Activated CD4-positive, alpha-beta T cell treated with anti-CD3 and anti-CD28 coated beads for 48 hours (primary cell): ENCODE results near the gene PPM1E.
"Not testable (repeated sequence)": the region's sequence is repeated elsewhere in the genome, so short reads cannot be mapped to it uniquely, and the experiment has no call there.

Experiments
- DNase-seq: peaks from one replicate; pipeline ENCODE4 v3.0.0-alpha.2; 2020

The PPM1E gene

GRCh38 chr17:58957725-58958073, 202.0 kb downstream of the PPM1E start:
- DNase-seq: not testable (repeated sequence)

- DNase-seq: no peak
Measured at GRCh38 chr17:58960068-58960467, 204.4 kb downstream of the PPM1E start.

GRCh38 chr17:58965221-58965620, 209.6 kb downstream of the PPM1E start:
- no peak for DNase-seq

GRCh38 chr17:58966208-58966607, 210.6 kb downstream of the PPM1E start:
- DNase-seq: no peak

- no peak for DNase-seq
Measured at GRCh38 chr17:58968426-58969061, 212.9 kb downstream of the PPM1E start.

- DNase-seq: no peak
Measured at GRCh38 chr17:58969156-58969555, 213.5 kb downstream of the PPM1E start.

GRCh38 chr17:58969612-58970011, 214.0 kb downstream of the PPM1E start:
- no peak for DNase-seq

GRCh38 chr17:58970609-58971450, 215.2 kb downstream of the PPM1E start:
- DNase-seq: no peak

GRCh38 chr17:58974354-58974753, 218.7 kb downstream of the PPM1E start:
- DNase-seq: no peak

GRCh38 chr17:58976541-58976940, 220.9 kb downstream of the PPM1E start:
- no peak for DNase-seq

- no peak for DNase-seq
Measured at GRCh38 chr17:58980706-58981481, 225.2 kb downstream of the PPM1E start.

GRCh38 chr17:58982626-58983025, 227.0 kb downstream of the PPM1E start:
- no peak for DNase-seq

- no peak for DNase-seq
Measured at GRCh38 chr17:58985367-58985766, 229.7 kb downstream of the PPM1E start.

- peak; percentile 26 for DNase-seq
Measured at GRCh38 chr17:58985971-58986370, 230.3 kb downstream of the PPM1E start.

GRCh38 chr17:58989629-58990028, 234.0 kb downstream of the PPM1E start:
- no peak for DNase-seq

GRCh38 chr17:58991718-58992331, 236.2 kb downstream of the PPM1E start:
- peak; percentile 9 for DNase-seq

- DNase-seq: no peak
Measured at GRCh38 chr17:58993311-58993710, 237.7 kb downstream of the PPM1E start.

GRCh38 chr17:58995247-58995940, 239.7 kb downstream of the PPM1E start:
- DNase-seq: no peak

GRCh38 chr17:58996968-58997367, 241.3 kb downstream of the PPM1E start:
- DNase-seq: no peak

GRCh38 chr17:58997756-58998553, 242.3 kb downstream of the PPM1E start:
- no peak for DNase-seq

GRCh38 chr17:58998871-58999270, 243.2 kb downstream of the PPM1E start:
- DNase-seq: no peak

GRCh38 chr17:58999500-58999899, 243.8 kb downstream of the PPM1E start:
- no peak for DNase-seq
